ENCODE measurements around the gene LCN6. TPM values are rescaled to one million over a fixed set of nuclear protein-coding genes. Genes with fewer than 3 reads are reported as not detected.

Gene LCN6
- total and polyA plus RNA-seq, 9 of the 15 experiments (the other 6 are each of a cell fraction or from before 2014, with no cell fraction given), result 0.10 to 0.45 (median 0.37) TPM; not detected in 5

GRCh38 chr9:136787690-136788400 is 39.5 kb upstream of the LCN6 start (continued):
- TF ChIP-seq ZNF407 (IDR thresholded peaks at IDR 0.05; ENCODE audit: low read depth) (no peak), EHMT2 (IDR thresholded peaks at IDR 0.05) (no peak), CREBBP (IDR thresholded peaks at IDR 0.05; ENCODE audit: low read depth, low read length) (no peak), ZNF77 (CRISPR knock-in tag; IDR thresholded peaks at IDR 0.05) (no peak), LEF1 (IDR thresholded peaks at IDR 0.05) (no peak), SUPT5H (IDR thresholded peaks at IDR 0.05) (no peak), ZNF133 (CRISPR knock-in tag; IDR thresholded peaks at IDR 0.05) (no peak), TRIM28 (IDR thresholded peaks at IDR 0.05) (0 out of 2 replicates have a peak, but pooled peaks have one; percentile 38), GTF2B (IDR thresholded peaks at IDR 0.05; ENCODE audit: extremely low read depth, insufficient read length) (no peak), RBM15 (IDR thresholded peaks at IDR 0.05; ENCODE audit: insufficient read depth, low read length) (no peak), POLR3A (IDR thresholded peaks at IDR 0.05; ENCODE audit: borderline replicate concordance, extremely low read depth, insufficient read depth, insufficient read length) (no peak), ZBTB49 (CRISPR knock-in tag; IDR thresholded peaks at IDR 0.05; ENCODE audit: borderline replicate concordance) (no peak), SMARCA4 (IDR thresholded peaks at IDR 0.05) (peak; percentile 46; the same call in 1 of the 2 replicates), HDAC6 (IDR thresholded peaks at IDR 0.05; ENCODE audit: low read depth, low read length) (no peak), CHD4 (IDR thresholded peaks at IDR 0.05; ENCODE audit: insufficient read depth, insufficient replicate concordance, low read depth, low read length, poor library complexity, severe bottlenecking) (no peak), VEZF1 (CRISPR knock-in tag; IDR thresholded peaks at IDR 0.05) (no peak)

Data from K562 (cell line).